ENCODE measurements around the gene EFNA1. TPM values are rescaled to one million over a fixed set of nuclear protein-coding genes. Genes with fewer than 3 reads are reported as not detected.

EFNA1 gene
- total and polyA plus RNA-seq, 2 of the 13 experiments (the other 11 are each of a cell fraction or from before 2014, with no cell fraction given): 81.8 to 874 TPM

DNA sequence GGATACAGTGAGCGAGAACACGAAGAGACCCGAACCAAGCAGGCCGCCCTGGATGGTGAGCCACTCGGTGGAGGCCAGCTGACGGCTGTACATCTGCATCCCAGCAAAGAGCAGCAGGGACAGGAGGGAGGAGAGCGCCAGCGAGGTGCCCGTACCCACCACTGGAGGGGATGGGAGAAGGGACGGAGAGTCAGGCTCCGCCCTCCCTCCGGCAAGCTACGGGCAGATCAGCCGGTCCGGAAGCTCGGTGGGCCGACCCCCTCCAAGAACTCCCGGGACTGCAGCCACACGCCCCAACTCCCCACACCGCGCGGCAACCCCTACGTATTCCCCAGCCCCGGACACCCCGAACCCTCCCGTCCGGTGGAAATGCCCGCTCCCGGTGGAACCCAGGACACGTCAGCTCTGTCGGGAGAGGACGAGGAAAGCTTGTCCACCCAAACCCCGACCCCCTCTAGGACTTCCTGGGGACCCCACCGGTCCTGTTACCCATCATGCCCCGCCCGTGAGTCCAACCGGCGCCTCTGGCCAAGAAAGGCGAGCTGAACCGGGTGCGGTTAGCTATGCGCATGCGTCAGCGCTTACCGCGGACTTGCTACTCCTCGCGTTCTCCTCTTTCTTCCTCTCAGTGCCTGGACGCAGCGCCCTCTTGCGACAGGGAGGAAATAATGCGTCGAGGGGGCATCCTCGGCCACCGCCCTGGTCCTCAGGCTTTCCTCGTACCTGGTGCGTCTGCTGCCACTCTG lies 45.2 kb downstream of the EFNA1 start, which contains the start of gene KRTCAP2 (continued):
- TF ChIP-seq DNMT3B (CRISPR knock-in tag; conservative IDR thresholded peaks at IDR 0.05) (no peak; the same call in 1 of the 2 replicates), ZNF24 (IDR thresholded peaks at IDR 0.05) (no peak), ZBTB3 (CRISPR knock-in tag; IDR thresholded peaks at IDR 0.05; ENCODE audit: borderline replicate concordance, low read depth) (no peak), SCMH1 (CRISPR knock-in tag; IDR thresholded peaks at IDR 0.05; ENCODE audit: borderline replicate concordance) (no peak), ATF1 (CRISPR knock-in tag; IDR thresholded peaks at IDR 0.05) (peak; percentile 47; the same call in 1 of the 2 replicates), SRSF4 (IDR thresholded peaks at IDR 0.05; ENCODE audit: low read depth, low read length, poor library complexity, severe bottlenecking) (no peak), AKAP8 (CRISPR knock-in tag; IDR thresholded peaks at IDR 0.05) (peak; percentile 95), ZNF121 (CRISPR knock-in tag; IDR thresholded peaks at IDR 0.05) (0 out of 2 replicates have a peak, but pooled peaks have one; percentile 50), GZF1 (CRISPR knock-in tag; IDR thresholded peaks at IDR 0.05) (no peak), HMG20A (CRISPR knock-in tag; IDR thresholded peaks at IDR 0.05; ENCODE audit: borderline replicate concordance) (no peak), KDM6A (CRISPR knock-in tag; IDR thresholded peaks at IDR 0.05; ENCODE audit: low read depth) (no peak), ZSCAN29 (CRISPR knock-in tag; conservative IDR thresholded peaks at IDR 0.05) (no peak), ZNF343 (CRISPR knock-in tag; IDR thresholded peaks at IDR 0.05) (no peak), SRSF9 (IDR thresholded peaks at IDR 0.05; ENCODE audit: borderline replicate concordance, insufficient read depth, low read depth, low read length, poor library complexity, severe bottlenecking) (no peak), ZNF510 (CRISPR knock-in tag; IDR thresholded peaks at IDR 0.05; ENCODE audit: low read depth) (no peak)
- TF ChIP-seq, protein P1, sequence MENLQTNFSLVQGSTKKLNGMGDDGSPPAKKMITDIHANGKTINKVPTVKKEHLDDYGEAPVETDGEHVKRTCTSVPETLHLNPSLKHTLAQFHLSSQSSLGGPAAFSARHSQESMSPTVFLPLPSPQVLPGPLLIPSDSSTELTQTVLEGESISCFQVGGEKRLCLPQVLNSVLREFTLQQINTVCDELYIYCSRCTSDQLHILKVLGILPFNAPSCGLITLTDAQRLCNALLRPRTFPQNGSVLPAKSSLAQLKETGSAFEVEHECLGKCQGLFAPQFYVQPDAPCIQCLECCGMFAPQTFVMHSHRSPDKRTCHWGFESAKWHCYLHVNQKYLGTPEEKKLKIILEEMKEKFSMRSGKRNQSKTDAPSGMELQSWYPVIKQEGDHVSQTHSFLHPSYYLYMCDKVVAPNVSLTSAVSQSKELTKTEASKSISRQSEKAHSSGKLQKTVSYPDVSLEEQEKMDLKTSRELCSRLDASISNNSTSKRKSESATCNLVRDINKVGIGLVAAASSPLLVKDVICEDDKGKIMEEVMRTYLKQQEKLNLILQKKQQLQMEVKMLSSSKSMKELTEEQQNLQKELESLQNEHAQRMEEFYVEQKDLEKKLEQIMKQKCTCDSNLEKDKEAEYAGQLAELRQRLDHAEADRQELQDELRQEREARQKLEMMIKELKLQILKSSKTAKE (CRISPR knock-in tag; IDR thresholded peaks at IDR 0.05; ENCODE audit: borderline replicate concordance): no peak
- TF ChIP-seq, protein P2, sequence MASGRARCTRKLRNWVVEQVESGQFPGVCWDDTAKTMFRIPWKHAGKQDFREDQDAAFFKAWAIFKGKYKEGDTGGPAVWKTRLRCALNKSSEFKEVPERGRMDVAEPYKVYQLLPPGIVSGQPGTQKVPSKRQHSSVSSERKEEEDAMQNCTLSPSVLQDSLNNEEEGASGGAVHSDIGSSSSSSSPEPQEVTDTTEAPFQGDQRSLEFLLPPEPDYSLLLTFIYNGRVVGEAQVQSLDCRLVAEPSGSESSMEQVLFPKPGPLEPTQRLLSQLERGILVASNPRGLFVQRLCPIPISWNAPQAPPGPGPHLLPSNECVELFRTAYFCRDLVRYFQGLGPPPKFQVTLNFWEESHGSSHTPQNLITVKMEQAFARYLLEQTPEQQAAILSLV (CRISPR knock-in tag; IDR thresholded peaks at IDR 0.05; ENCODE audit: borderline replicate concordance): peak; percentile 70
- TF ChIP-seq, protein P3, sequence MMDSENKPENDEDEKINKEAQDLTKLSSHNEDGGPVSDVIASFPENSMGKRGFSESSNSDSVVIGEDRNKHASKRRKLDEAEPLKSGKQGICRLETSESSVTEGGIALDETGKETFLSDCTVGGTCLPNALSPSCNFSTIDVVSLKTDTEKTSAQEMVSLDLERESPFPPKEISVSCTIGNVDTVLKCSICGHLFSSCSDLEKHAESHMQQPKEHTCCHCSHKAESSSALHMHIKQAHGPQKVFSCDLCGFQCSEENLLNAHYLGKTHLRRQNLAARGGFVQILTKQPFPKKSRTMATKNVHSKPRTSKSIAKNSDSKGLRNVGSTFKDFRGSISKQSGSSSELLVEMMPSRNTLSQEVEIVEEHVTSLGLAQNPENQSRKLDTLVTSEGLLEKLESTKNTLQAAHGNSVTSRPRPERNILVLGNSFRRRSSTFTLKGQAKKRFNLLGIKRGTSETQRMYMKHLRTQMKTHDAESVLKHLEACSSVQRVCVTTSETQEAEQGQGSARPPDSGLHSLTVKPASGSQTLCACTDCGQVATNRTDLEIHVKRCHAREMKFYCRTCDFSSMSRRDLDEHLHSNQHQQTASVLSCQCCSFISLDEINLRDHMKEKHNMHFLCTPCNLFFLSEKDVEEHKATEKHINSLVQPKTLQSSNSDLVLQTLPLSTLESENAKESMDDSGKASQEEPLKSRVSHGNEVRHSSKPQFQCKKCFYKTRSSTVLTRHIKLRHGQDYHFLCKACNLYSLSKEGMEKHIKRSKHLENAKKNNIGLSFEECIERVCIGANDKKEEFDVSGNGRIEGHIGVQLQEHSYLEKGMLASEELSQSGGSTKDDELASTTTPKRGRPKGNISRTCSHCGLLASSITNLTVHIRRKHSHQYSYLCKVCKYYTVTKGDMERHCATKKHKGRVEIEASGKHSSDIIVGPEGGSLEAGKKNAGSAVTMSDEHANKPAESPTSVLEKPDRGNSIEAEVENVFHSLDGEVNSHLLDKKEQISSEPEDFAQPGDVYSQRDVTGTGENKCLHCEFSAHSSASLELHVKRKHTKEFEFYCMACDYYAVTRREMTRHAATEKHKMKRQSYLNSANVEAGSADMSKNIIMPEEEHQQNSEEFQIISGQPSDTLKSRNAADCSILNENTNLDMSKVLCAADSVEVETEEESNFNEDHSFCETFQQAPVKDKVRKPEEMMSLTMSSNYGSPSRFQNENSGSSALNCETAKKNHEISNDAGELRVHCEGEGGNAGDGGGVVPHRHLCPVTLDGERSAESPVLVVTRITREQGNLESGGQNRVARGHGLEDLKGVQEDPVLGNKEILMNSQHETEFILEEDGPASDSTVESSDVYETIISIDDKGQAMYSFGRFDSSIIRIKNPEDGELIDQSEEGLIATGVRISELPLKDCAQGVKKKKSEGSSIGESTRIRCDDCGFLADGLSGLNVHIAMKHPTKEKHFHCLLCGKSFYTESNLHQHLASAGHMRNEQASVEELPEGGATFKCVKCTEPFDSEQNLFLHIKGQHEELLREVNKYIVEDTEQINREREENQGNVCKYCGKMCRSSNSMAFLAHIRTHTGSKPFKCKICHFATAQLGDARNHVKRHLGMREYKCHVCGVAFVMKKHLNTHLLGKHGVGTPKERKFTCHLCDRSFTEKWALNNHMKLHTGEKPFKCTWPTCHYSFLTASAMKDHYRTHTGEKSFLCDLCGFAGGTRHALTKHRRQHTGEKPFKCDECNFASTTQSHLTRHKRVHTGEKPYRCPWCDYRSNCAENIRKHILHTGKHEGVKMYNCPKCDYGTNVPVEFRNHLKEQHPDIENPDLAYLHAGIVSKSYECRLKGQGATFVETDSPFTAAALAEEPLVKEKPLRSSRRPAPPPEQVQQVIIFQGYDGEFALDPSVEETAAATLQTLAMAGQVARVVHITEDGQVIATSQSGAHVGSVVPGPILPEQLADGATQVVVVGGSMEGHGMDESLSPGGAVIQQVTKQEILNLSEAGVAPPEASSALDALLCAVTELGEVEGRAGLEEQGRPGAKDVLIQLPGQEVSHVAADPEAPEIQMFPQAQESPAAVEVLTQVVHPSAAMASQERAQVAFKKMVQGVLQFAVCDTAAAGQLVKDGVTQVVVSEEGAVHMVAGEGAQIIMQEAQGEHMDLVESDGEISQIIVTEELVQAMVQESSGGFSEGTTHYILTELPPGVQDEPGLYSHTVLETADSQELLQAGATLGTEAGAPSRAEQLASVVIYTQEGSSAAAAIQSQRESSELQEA (CRISPR knock-in tag; IDR thresholded peaks at IDR 0.05; ENCODE audit: not compliant biosample characterization): peak; percentile 37

All from HepG2 (cell line).